Spleen (tissue), 7 donors: ENCODE measurements around the gene PNMA6F.
"Not testable (repeated sequence)": the region's sequence is repeated elsewhere in the genome, so short reads cannot be mapped to it uniquely, and the experiment has no call there.

Experiments used
- POLR2A ChIP-seq, 3 donors: fragments of 450-650 bp; IDR thresholded peaks; one replicate each; pipeline ENCODE4 v1.5.1; 2017; ENCODE audit warnings: antibody characterized with exemption in 3 of 3, mild to moderate bottlenecking in 1 of 3
- POLR2AphosphoS5 ChIP-seq, 3 donors: sonication (generic); formaldehyde crosslinking; IDR thresholded peaks; one replicate each; pipeline ENCODE4 v1.5.1; 2017; ENCODE audit warnings: antibody characterized with exemption in 3 of 3
- TF ChIP-seq, protein P1 (sequence below), 11 experiments: fragments of 200-600 bp in 7 of 11; fragments of 450-650 bp in 4 of 11; sonication (generic) in 4 of 11; IDR thresholded peaks in 8 of 11; conservative IDR thresholded peaks in 3 of 11; 1 replicate in 7 of 11; 2 replicates in 4 of 11; pipeline versions ENCODE4 v1.4.0 to v1.8.0; 2016 to 2021; ENCODE audit warnings: antibody characterized with exemption in 11 of 11, inconsistent platforms in 4 of 11, mild to moderate bottlenecking in 1 of 11
- donor health status: DM: no; HTN: no; CAD: no; lungs with moderate emphysema.
- donor health status: DM: no; HTN: no; CAD: no.
- donor health status: DM: no; HTN: no; CAD: no.

- TF ChIP-seq, protein P1, sequence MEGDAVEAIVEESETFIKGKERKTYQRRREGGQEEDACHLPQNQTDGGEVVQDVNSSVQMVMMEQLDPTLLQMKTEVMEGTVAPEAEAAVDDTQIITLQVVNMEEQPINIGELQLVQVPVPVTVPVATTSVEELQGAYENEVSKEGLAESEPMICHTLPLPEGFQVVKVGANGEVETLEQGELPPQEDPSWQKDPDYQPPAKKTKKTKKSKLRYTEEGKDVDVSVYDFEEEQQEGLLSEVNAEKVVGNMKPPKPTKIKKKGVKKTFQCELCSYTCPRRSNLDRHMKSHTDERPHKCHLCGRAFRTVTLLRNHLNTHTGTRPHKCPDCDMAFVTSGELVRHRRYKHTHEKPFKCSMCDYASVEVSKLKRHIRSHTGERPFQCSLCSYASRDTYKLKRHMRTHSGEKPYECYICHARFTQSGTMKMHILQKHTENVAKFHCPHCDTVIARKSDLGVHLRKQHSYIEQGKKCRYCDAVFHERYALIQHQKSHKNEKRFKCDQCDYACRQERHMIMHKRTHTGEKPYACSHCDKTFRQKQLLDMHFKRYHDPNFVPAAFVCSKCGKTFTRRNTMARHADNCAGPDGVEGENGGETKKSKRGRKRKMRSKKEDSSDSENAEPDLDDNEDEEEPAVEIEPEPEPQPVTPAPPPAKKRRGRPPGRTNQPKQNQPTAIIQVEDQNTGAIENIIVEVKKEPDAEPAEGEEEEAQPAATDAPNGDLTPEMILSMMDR (IDR thresholded peaks at IDR 0.05 in 8 of 11, conservative IDR thresholded peaks at IDR 0.05 in 3 of 11), result not testable (repeated sequence)
- not testable (repeated sequence) for TF ChIP-seq POLR2A, POLR2AphosphoS5 (IDR thresholded peaks at IDR 0.05)
These were observed 1.5 kb downstream of the PNMA6F start for GRCh38 chrX:153320047-153320443.
